ENCODE measurements around the gene ZNF521.

ZNF521 gene

GRCh38 chr18:25121442-25121841, 230.5 kb downstream of the ZNF521 start:
- no peak for DNase-seq

- DNase-seq, result no peak
Observed at GRCh38 chr18:25113566-25113965, 238.4 kb downstream of the ZNF521 start.

GRCh38 chr18:25112821-25113434, 239.0 kb downstream of the ZNF521 start:
- no peak for DNase-seq

- DNase-seq, result no peak
Observed at GRCh38 chr18:25111377-25112288, 240.3 kb downstream of the ZNF521 start.

GRCh38 chr18:25109484-25109883, 242.5 kb downstream of the ZNF521 start:
- no peak for DNase-seq

GRCh38 chr18:25103468-25104155, 248.4 kb downstream of the ZNF521 start:
- DNase-seq, result no peak

GRCh38 chr18:25102662-25103061, 249.3 kb downstream of the ZNF521 start:
- no peak for DNase-seq

- DNase-seq, result no peak
Observed at GRCh38 chr18:25100418-25100817, 251.5 kb downstream of the ZNF521 start.

- DNase-seq, result no peak
Observed at GRCh38 chr18:25099895-25100294, 252.1 kb downstream of the ZNF521 start.

- DNase-seq, result peak; percentile 3
Observed at GRCh38 chr18:25097569-25098056, 254.4 kb downstream of the ZNF521 start.

GRCh38 chr18:25097057-25097456, 254.9 kb downstream of the ZNF521 start:
- no peak for DNase-seq

GRCh38 chr18:25093141-25093540, 258.8 kb downstream of the ZNF521 start:
- no peak for DNase-seq

GRCh38 chr18:25089470-25089869, 262.5 kb downstream of the ZNF521 start:
- no peak for DNase-seq

- DNase-seq, result no peak
Observed at GRCh38 chr18:25086876-25087275, 265.1 kb downstream of the ZNF521 start.

- no peak for DNase-seq
Observed at GRCh38 chr18:25081001-25081400, 271.0 kb downstream of the ZNF521 start.

- no peak for DNase-seq
Observed at GRCh38 chr18:25080211-25080610, 271.8 kb downstream of the ZNF521 start.

GRCh38 chr18:25077944-25078723, 273.8 kb downstream of the ZNF521 start:
- no peak for DNase-seq

GRCh38 chr18:25077038-25077943, 274.7 kb downstream of the ZNF521 start:
- no peak for DNase-seq

- no peak for DNase-seq
Observed at GRCh38 chr18:25075783-25076182, 276.2 kb downstream of the ZNF521 start.

GRCh38 chr18:25075331-25075730, 276.6 kb downstream of the ZNF521 start:
- DNase-seq, result no peak

GRCh38 chr18:25074925-25075324, 277.0 kb downstream of the ZNF521 start:
- no peak for DNase-seq

GRCh38 chr18:25072205-25072604, 279.8 kb downstream of the ZNF521 start:
- DNase-seq, result no peak

Measured in GDM1 (cell line).